ENCODE data around the gene ARHGAP26.

The ARHGAP26 gene

GRCh38 chr5:142792012-142792864 is 22.1 kb downstream of the ARHGAP26 start:
- Histone ChIP-seq H3K9ac (ENCODE audit: low read depth, low read length) (no peak overlapping the region), H3K4me3 (ENCODE audit: low read length) (no peak overlapping the region), H3K9me3 (replicated peaks; ENCODE audit: low read length) (no peaks in the 10 kb centered on the region), H3K27me3 (ENCODE audit: control insufficient read depth, insufficient read depth, low read length) (no peaks in the 10 kb centered on the region), H3K4me2 (ENCODE audit: low read length) (no peak overlapping the region), H3K36me3 (ENCODE audit: insufficient read depth, low read length) (no peaks in the 10 kb centered on the region), H3K4me1 (ENCODE audit: control insufficient read depth, insufficient read depth, low read length) (no peaks in the 10 kb centered on the region)

- Histone ChIP-seq H3K9me3 (replicated peaks; ENCODE audit: low read length) (no peaks in the 10 kb centered on the region), H3K4me2 (ENCODE audit: low read length) (no peak overlapping the region), H3K9ac (ENCODE audit: low read depth, low read length) (no peak overlapping the region), H3K4me1 (ENCODE audit: control insufficient read depth, insufficient read depth, low read length) (no peaks in the 10 kb centered on the region), H3K4me3 (ENCODE audit: low read length) (no peak overlapping the region), H3K36me3 (ENCODE audit: insufficient read depth, low read length) (no peaks in the 10 kb centered on the region), H3K27me3 (ENCODE audit: control insufficient read depth, insufficient read depth, low read length) (no peaks in the 10 kb centered on the region)
Measured at GRCh38 chr5:142792865-142793232, 22.7 kb downstream of the ARHGAP26 start.

- Histone ChIP-seq H3K4me2 (ENCODE audit: low read length) (no peak overlapping the region), H3K4me3 (ENCODE audit: low read length) (no peak overlapping the region), H3K9ac (ENCODE audit: low read depth, low read length) (no peak overlapping the region), H3K36me3 (ENCODE audit: insufficient read depth, low read length) (no peaks in the 10 kb centered on the region), H3K27me3 (ENCODE audit: control insufficient read depth, insufficient read depth, low read length) (no peaks in the 10 kb centered on the region), H3K4me1 (ENCODE audit: control insufficient read depth, insufficient read depth, low read length) (no peaks in the 10 kb centered on the region), H3K9me3 (replicated peaks; ENCODE audit: low read length) (no peaks in the 10 kb centered on the region)
Measured at GRCh38 chr5:142794537-142794936, 24.4 kb downstream of the ARHGAP26 start.

- Histone ChIP-seq H3K9me3 (replicated peaks; ENCODE audit: low read length) (no peaks in the 10 kb centered on the region), H3K27me3 (ENCODE audit: control insufficient read depth, insufficient read depth, low read length) (no peaks in the 10 kb centered on the region), H3K4me1 (ENCODE audit: control insufficient read depth, insufficient read depth, low read length) (no peaks in the 10 kb centered on the region), H3K9ac (ENCODE audit: low read depth, low read length) (no peak overlapping the region), H3K4me2 (ENCODE audit: low read length) (no peak overlapping the region), H3K36me3 (ENCODE audit: insufficient read depth, low read length) (no peaks in the 10 kb centered on the region), H3K4me3 (ENCODE audit: low read length) (no peak overlapping the region)
Measured at GRCh38 chr5:142795251-142795650, 25.1 kb downstream of the ARHGAP26 start.

GRCh38 chr5:142796492-142797109 is 26.4 kb downstream of the ARHGAP26 start:
- Histone ChIP-seq H3K36me3 (ENCODE audit: insufficient read depth, low read length) (no peaks in the 10 kb centered on the region), H3K9ac (ENCODE audit: low read depth, low read length) (no peak overlapping the region), H3K4me2 (ENCODE audit: low read length) (no peak overlapping the region), H3K27me3 (ENCODE audit: control insufficient read depth, insufficient read depth, low read length) (no peaks in the 10 kb centered on the region), H3K4me1 (ENCODE audit: control insufficient read depth, insufficient read depth, low read length) (no peaks in the 10 kb centered on the region), H3K9me3 (replicated peaks; ENCODE audit: low read length) (no peaks in the 10 kb centered on the region), H3K4me3 (ENCODE audit: low read length) (no peak overlapping the region)

- no peaks in the 10 kb centered on the region for H3K4me1 ChIP-seq (ENCODE audit: control insufficient read depth, insufficient read depth, low read length)
- no peaks in the 10 kb centered on the region for H3K36me3 ChIP-seq (ENCODE audit: insufficient read depth, low read length)
- no peaks in the 10 kb centered on the region for H3K9me3 ChIP-seq (replicated peaks; ENCODE audit: low read length)
- H3K9ac ChIP-seq (ENCODE audit: low read depth, low read length): no peak overlapping the region
- no peak overlapping the region for H3K4me3 ChIP-seq (ENCODE audit: low read length)
- no peaks in the 10 kb centered on the region for H3K27me3 ChIP-seq (ENCODE audit: control insufficient read depth, insufficient read depth, low read length)
- H3K4me2 ChIP-seq (ENCODE audit: low read length): no peak overlapping the region
Measured at GRCh38 chr5:142797420-142797819, 27.2 kb downstream of the ARHGAP26 start.

- H3K9ac ChIP-seq (ENCODE audit: low read depth, low read length): no peak overlapping the region
- no peak overlapping the region for H3K4me2 ChIP-seq (ENCODE audit: low read length)
- no peaks in the 10 kb centered on the region for H3K4me1 ChIP-seq (ENCODE audit: control insufficient read depth, insufficient read depth, low read length)
- H3K36me3 ChIP-seq (ENCODE audit: insufficient read depth, low read length): no peaks in the 10 kb centered on the region
- no peaks in the 10 kb centered on the region for H3K27me3 ChIP-seq (ENCODE audit: control insufficient read depth, insufficient read depth, low read length)
- no peaks in the 10 kb centered on the region for H3K9me3 ChIP-seq (replicated peaks; ENCODE audit: low read length)
- H3K4me3 ChIP-seq (ENCODE audit: low read length): no peak overlapping the region
Measured at GRCh38 chr5:142798099-142798770, 28.1 kb downstream of the ARHGAP26 start.

- H3K4me3 ChIP-seq (ENCODE audit: low read length): no peak overlapping the region
Measured at GRCh38 chr5:142800776-142801494, 30.8 kb downstream of the ARHGAP26 start.

GRCh38 chr5:142801495-142801871 is 31.3 kb downstream of the ARHGAP26 start:
- Histone ChIP-seq H3K9ac (ENCODE audit: low read depth, low read length) (no peak overlapping the region), H3K27me3 (ENCODE audit: control insufficient read depth, insufficient read depth, low read length) (no peaks in the 10 kb centered on the region), H3K4me2 (ENCODE audit: low read length) (no peak overlapping the region), H3K4me1 (ENCODE audit: control insufficient read depth, insufficient read depth, low read length) (no peaks in the 10 kb centered on the region), H3K4me3 (ENCODE audit: low read length) (no peak overlapping the region), H3K9me3 (replicated peaks; ENCODE audit: low read length) (no peaks in the 10 kb centered on the region), H3K36me3 (ENCODE audit: insufficient read depth, low read length) (no peaks in the 10 kb centered on the region)

More at GRCh38 chr5:142800776-142801494, 30.8 kb downstream of the ARHGAP26 start:
- Histone ChIP-seq H3K27me3 (ENCODE audit: control insufficient read depth, insufficient read depth, low read length) (no peaks in the 10 kb centered on the region), H3K9me3 (replicated peaks; ENCODE audit: low read length) (no peaks in the 10 kb centered on the region), H3K36me3 (ENCODE audit: insufficient read depth, low read length) (no peaks in the 10 kb centered on the region), H3K4me2 (ENCODE audit: low read length) (no peak overlapping the region), H3K9ac (ENCODE audit: low read depth, low read length) (no peak overlapping the region), H3K4me1 (ENCODE audit: control insufficient read depth, insufficient read depth, low read length) (no peaks in the 10 kb centered on the region)

GRCh38 chr5:142803428-142804125 is 33.4 kb downstream of the ARHGAP26 start:
- Histone ChIP-seq H3K4me3 (ENCODE audit: low read length) (no peak overlapping the region), H3K4me2 (ENCODE audit: low read length) (no peak overlapping the region), H3K9me3 (replicated peaks; ENCODE audit: low read length) (no peaks in the 10 kb centered on the region), H3K36me3 (ENCODE audit: insufficient read depth, low read length) (no peaks in the 10 kb centered on the region), H3K27me3 (ENCODE audit: control insufficient read depth, insufficient read depth, low read length) (no peaks in the 10 kb centered on the region), H3K4me1 (ENCODE audit: control insufficient read depth, insufficient read depth, low read length) (no peaks in the 10 kb centered on the region), H3K9ac (ENCODE audit: low read depth, low read length) (no peak overlapping the region)

- H3K36me3 ChIP-seq (ENCODE audit: insufficient read depth, low read length): no peaks in the 10 kb centered on the region
- no peak overlapping the region for H3K4me2 ChIP-seq (ENCODE audit: low read length)
- no peak overlapping the region for H3K4me3 ChIP-seq (ENCODE audit: low read length)
- no peaks in the 10 kb centered on the region for H3K4me1 ChIP-seq (ENCODE audit: control insufficient read depth, insufficient read depth, low read length)
- no peak overlapping the region for H3K9ac ChIP-seq (ENCODE audit: low read depth, low read length)
- H3K9me3 ChIP-seq (replicated peaks; ENCODE audit: low read length): no peaks in the 10 kb centered on the region
- H3K27me3 ChIP-seq (ENCODE audit: control insufficient read depth, insufficient read depth, low read length): no peaks in the 10 kb centered on the region
Measured at GRCh38 chr5:142805339-142805738, 35.2 kb downstream of the ARHGAP26 start.
